Measurements from ENCODE around the gene SLC4A1AP.
A peak's percentile ranks its signal among the peaks of the same experiment; 100 is the strongest.
"Not testable (repeated sequence)": the region's sequence is repeated elsewhere in the genome, so short reads cannot be mapped to it uniquely, and the experiment has no call there.

SLC4A1AP gene

GRCh38 chr2:27663285-27664153 lies at the start of gene SLC4A1AP, which contains the start of gene SUPT7L:
Gene SLC4A1AP, plus strand, starts transcription at chr2:27663889. Its CDS starts 26 bp downstream, at chr2:27663915.
Gene SUPT7L, minus strand, starts transcription at chr2:27663614. Its CDS starts 1,422 bp downstream, at chr2:27662192.
- peak; percentile 84 for DNase-seq (ENCODE audit: low spot score)

- DNase-seq (ENCODE audit: low spot score), result no peak
These were observed 49.7 kb upstream of the SLC4A1AP start for GRCh38 chr2:27613985-27614384.

GRCh38 chr2:27615316-27615715 lies 48.4 kb upstream of the SLC4A1AP start:
- DNase-seq (ENCODE audit: low spot score), result no peak

- no peak for DNase-seq (ENCODE audit: low spot score)
These were observed 42.2 kb upstream of the SLC4A1AP start for GRCh38 chr2:27621524-27621923.

- DNase-seq (ENCODE audit: low spot score), result peak; percentile 72
These were observed 40.7 kb upstream of the SLC4A1AP start for GRCh38 chr2:27622921-27623384.

- no peak for DNase-seq (ENCODE audit: low spot score)
These were observed 38.7 kb upstream of the SLC4A1AP start for GRCh38 chr2:27624943-27625342.

- not testable (repeated sequence) for DNase-seq (ENCODE audit: low spot score)
These were observed 37.4 kb upstream of the SLC4A1AP start for GRCh38 chr2:27626323-27626722.

- not testable (repeated sequence) for DNase-seq (ENCODE audit: low spot score)
These were observed 36.8 kb upstream of the SLC4A1AP start for GRCh38 chr2:27626921-27627320.

GRCh38 chr2:27627963-27628766 lies 35.5 kb upstream of the SLC4A1AP start:
- DNase-seq (ENCODE audit: low spot score), result peak; percentile 72

- DNase-seq (ENCODE audit: low spot score), result peak; percentile 95
These were observed 34.7 kb upstream of the SLC4A1AP start, which contains the start of the genes CCDC121 and GPN1 for GRCh38 chr2:27628767-27629709. Gene CCDC121, minus strand, starts transcription at chr2:27629012. Its CDS starts 1,213 bp downstream, at chr2:27627799. Gene GPN1, plus strand, starts transcription at chr2:27629050. Its CDS starts 9 bp downstream, at chr2:27629059.

- DNase-seq (ENCODE audit: low spot score), result not testable (repeated sequence)
These were observed 33.4 kb upstream of the SLC4A1AP start for GRCh38 chr2:27630257-27630656.

- no peak for DNase-seq (ENCODE audit: low spot score)
These were observed 29.4 kb upstream of the SLC4A1AP start for GRCh38 chr2:27634291-27634690.

GRCh38 chr2:27636766-27637165 lies 26.9 kb upstream of the SLC4A1AP start:
- DNase-seq (ENCODE audit: low spot score), result no peak

- DNase-seq (ENCODE audit: low spot score), result no peak
These were observed 25.6 kb upstream of the SLC4A1AP start for GRCh38 chr2:27638037-27638637.

- peak; percentile 19 for DNase-seq (ENCODE audit: low spot score)
These were observed 25.0 kb upstream of the SLC4A1AP start for GRCh38 chr2:27638709-27639108.

- DNase-seq (ENCODE audit: low spot score), result no peak
These were observed 22.9 kb upstream of the SLC4A1AP start for GRCh38 chr2:27640722-27641245.

GRCh38 chr2:27645197-27645596 lies 18.5 kb upstream of the SLC4A1AP start:
- DNase-seq (ENCODE audit: low spot score), result no peak

- peak; percentile 29 for DNase-seq (ENCODE audit: low spot score)
These were observed 16.4 kb upstream of the SLC4A1AP start for GRCh38 chr2:27647289-27647688.

GRCh38 chr2:27647737-27648136 lies 16.0 kb upstream of the SLC4A1AP start:
- DNase-seq (ENCODE audit: low spot score), result no peak

GRCh38 chr2:27651056-27651455 lies 12.6 kb upstream of the SLC4A1AP start:
- DNase-seq (ENCODE audit: low spot score), result no peak

GRCh38 chr2:27652341-27652740 lies 11.3 kb upstream of the SLC4A1AP start:
- DNase-seq (ENCODE audit: low spot score), result no peak
